Activated T-helper 17 cell treated with anti-CD3 and anti-CD28 coated beads, Interleukin-2, amount 50 U/mL, for 72 hours (primary cell): ENCODE data around the gene RAP1GDS1. TPM values are rescaled to one million over a fixed set of nuclear protein-coding genes. Genes with fewer than 3 reads are reported as not detected.
"Not testable (repeated sequence)": the region's sequence is repeated elsewhere in the genome, so short reads cannot be mapped to it uniquely, and the experiment has no call there.

Experiments
- ATAC-seq: fragments of 150-1000 bp; cut with Tn5 transposase; replicated peaks from 2 replicates; pipeline ENCODE4 v1.10.0; 2021; ENCODE audit warnings: mild to moderate bottlenecking, moderate library complexity
- H3K27ac Mint-ChIP-seq: one replicate; pipeline ENCODE4 v1.8.0; 2022; ENCODE audit warnings: mixed read lengths
- H3K27me3 Mint-ChIP-seq: one replicate; pipeline ENCODE4 v1.8.0; 2022; ENCODE audit warnings: mixed read lengths
- H3K36me3 Mint-ChIP-seq: one replicate; pipeline ENCODE4 v1.8.0; 2022; ENCODE audit warnings: low read depth, mild to moderate bottlenecking, mixed read lengths
- H3K4me1 Mint-ChIP-seq: one replicate; pipeline ENCODE4 v1.8.0; 2022; ENCODE audit warnings: mixed read lengths
- H3K4me3 Mint-ChIP-seq: one replicate; pipeline ENCODE4 v1.8.0; 2022; ENCODE audit warnings: mild to moderate bottlenecking, mixed read lengths
- H3K9me3 Mint-ChIP-seq: one replicate; pipeline ENCODE4 v1.8.0; 2022; ENCODE audit warnings: mixed read lengths
- total RNA-seq, 2 donors: library from RNA; stranded (reverse); gene quantifications; one replicate each; pipeline ENCODE4 v1.2.3, GENCODE V29; 2022

Gene RAP1GDS1
- total RNA-seq, 2 donors from 2014 or later = 29.8 to 66.1 TPM

- not testable (repeated sequence) for H3K4me3 Mint-ChIP-seq, H3K4me1 Mint-ChIP-seq, H3K9me3 Mint-ChIP-seq, H3K36me3 Mint-ChIP-seq, ATAC-seq, H3K27me3 Mint-ChIP-seq
- H3K27ac Mint-ChIP-seq = peak overlapping the region; percentile 15
These were observed 200.1 kb downstream of the RAP1GDS1 start for GRCh38 chr4:98461121-98461865.

- no peak overlapping the region for H3K27ac Mint-ChIP-seq
- no peaks in the 10 kb centered on the region for H3K4me1 Mint-ChIP-seq
- H3K9me3 Mint-ChIP-seq = no peaks in the 10 kb centered on the region
- H3K4me3 Mint-ChIP-seq = no peak overlapping the region
- H3K36me3 Mint-ChIP-seq = no peaks in the 10 kb centered on the region
- ATAC-seq = no peak
- no peaks in the 10 kb centered on the region for H3K27me3 Mint-ChIP-seq
These were observed 201.3 kb downstream of the RAP1GDS1 start for GRCh38 chr4:98462487-98462886.

- peak; percentile 23 for ATAC-seq
- Mint-ChIP-seq H3K36me3 (peaks cover 13% of the 10 kb centered on the region), H3K4me3 (peak overlapping the region; percentile 53), H3K27ac (no peak overlapping the region), H3K9me3 (no peaks in the 10 kb centered on the region), H3K4me1 (peaks cover 14% of the 10 kb centered on the region), H3K27me3 (no peaks in the 10 kb centered on the region)
These were observed 205.8 kb downstream of the RAP1GDS1 start for GRCh38 chr4:98466868-98467599.

GRCh38 chr4:98467627-98468072, 206.5 kb downstream of the RAP1GDS1 start:
- H3K27me3 Mint-ChIP-seq = no peaks in the 10 kb centered on the region
- ATAC-seq = peak; percentile 93
- H3K36me3 Mint-ChIP-seq = peaks cover 19% of the 10 kb centered on the region
- H3K9me3 Mint-ChIP-seq = no peaks in the 10 kb centered on the region
- peaks cover 14% of the 10 kb centered on the region for H3K4me1 Mint-ChIP-seq
- peak overlapping the region; percentile 53 for H3K4me3 Mint-ChIP-seq
- no peak overlapping the region for H3K27ac Mint-ChIP-seq

- no peaks in the 10 kb centered on the region for H3K9me3 Mint-ChIP-seq
- no peak overlapping the region for H3K27ac Mint-ChIP-seq
- peaks cover 19% of the 10 kb centered on the region for H3K4me1 Mint-ChIP-seq
- ATAC-seq = no peak
- H3K4me3 Mint-ChIP-seq = no peak overlapping the region
- no peaks in the 10 kb centered on the region for H3K27me3 Mint-ChIP-seq
- peaks cover 29% of the 10 kb centered on the region for H3K36me3 Mint-ChIP-seq
These were observed 207.5 kb downstream of the RAP1GDS1 start for GRCh38 chr4:98468709-98469108.

- Mint-ChIP-seq H3K9me3 (no peaks in the 10 kb centered on the region), H3K27ac (no peak overlapping the region), H3K4me3 (no peak overlapping the region), H3K36me3 (peaks cover 40% of the 10 kb centered on the region), H3K4me1 (peaks cover 19% of the 10 kb centered on the region), H3K27me3 (no peaks in the 10 kb centered on the region)
- no peak for ATAC-seq
These were observed 208.6 kb downstream of the RAP1GDS1 start for GRCh38 chr4:98469771-98470170.

- Mint-ChIP-seq H3K9me3 (no peaks in the 10 kb centered on the region), H3K36me3 (peaks cover 46% of the 10 kb centered on the region), H3K4me1 (peaks cover 23% of the 10 kb centered on the region), H3K27ac (no peak overlapping the region), H3K4me3 (no peak overlapping the region), H3K27me3 (no peaks in the 10 kb centered on the region)
- ATAC-seq = no peak
These were observed 209.2 kb downstream of the RAP1GDS1 start for GRCh38 chr4:98470366-98470765.

- Mint-ChIP-seq H3K9me3 (no peaks in the 10 kb centered on the region), H3K27me3 (no peaks in the 10 kb centered on the region), H3K27ac (no peak overlapping the region), H3K4me1 (peaks cover 24% of the 10 kb centered on the region), H3K36me3 (peaks cover 51% of the 10 kb centered on the region), H3K4me3 (no peak overlapping the region)
- no peak for ATAC-seq
These were observed 209.6 kb downstream of the RAP1GDS1 start for GRCh38 chr4:98470831-98471230.

GRCh38 chr4:98473046-98473445, 211.9 kb downstream of the RAP1GDS1 start:
- H3K27ac Mint-ChIP-seq = no peak overlapping the region
- peak; percentile 42 for ATAC-seq
- no peaks in the 10 kb centered on the region for H3K27me3 Mint-ChIP-seq
- H3K4me3 Mint-ChIP-seq = no peak overlapping the region
- H3K36me3 Mint-ChIP-seq = peaks cover 69% of the 10 kb centered on the region
- no peaks in the 10 kb centered on the region for H3K9me3 Mint-ChIP-seq
- H3K4me1 Mint-ChIP-seq = peaks cover 24% of the 10 kb centered on the region

GRCh38 chr4:98474408-98474844, 213.2 kb downstream of the RAP1GDS1 start:
- peaks cover 20% of the 10 kb centered on the region for H3K4me1 Mint-ChIP-seq
- peak overlapping the region; percentile 18 for H3K4me3 Mint-ChIP-seq
- peaks cover 83% of the 10 kb centered on the region for H3K36me3 Mint-ChIP-seq
- H3K9me3 Mint-ChIP-seq = no peaks in the 10 kb centered on the region
- peak; percentile 82 for ATAC-seq
- peak overlapping the region; percentile 67 for H3K27ac Mint-ChIP-seq
- H3K27me3 Mint-ChIP-seq = no peaks in the 10 kb centered on the region

GRCh38 chr4:98476891-98477290, 215.7 kb downstream of the RAP1GDS1 start:
- Mint-ChIP-seq H3K4me3 (no peak overlapping the region), H3K27ac (no peak overlapping the region), H3K4me1 (peaks cover 29% of the 10 kb centered on the region), H3K27me3 (no peaks in the 10 kb centered on the region), H3K36me3 (peaks cover 81% of the 10 kb centered on the region), H3K9me3 (no peaks in the 10 kb centered on the region)
- ATAC-seq = no peak

- peaks cover 49% of the 10 kb centered on the region for H3K4me1 Mint-ChIP-seq
- not testable (repeated sequence) for H3K9me3 Mint-ChIP-seq, H3K27me3 Mint-ChIP-seq, ATAC-seq
- H3K4me3 Mint-ChIP-seq = peak overlapping the region; percentile 17
- H3K36me3 Mint-ChIP-seq = peaks cover 73% of the 10 kb centered on the region
- H3K27ac Mint-ChIP-seq = peak overlapping the region; percentile 40
These were observed 218.4 kb downstream of the RAP1GDS1 start for GRCh38 chr4:98479590-98479989.

- Mint-ChIP-seq H3K9me3 (no peaks in the 10 kb centered on the region), H3K27me3 (no peaks in the 10 kb centered on the region), H3K4me3 (no peak overlapping the region), H3K36me3 (peaks cover 71% of the 10 kb centered on the region), H3K27ac (peak overlapping the region; percentile 37), H3K4me1 (peaks cover 51% of the 10 kb centered on the region)
- ATAC-seq = no peak
These were observed 219.4 kb downstream of the RAP1GDS1 start for GRCh38 chr4:98480535-98480934.

- Mint-ChIP-seq H3K4me3 (peak overlapping the region; percentile 79), H3K36me3 (peaks cover 68% of the 10 kb centered on the region), H3K27ac (peak overlapping the region; percentile 99), H3K9me3 (no peaks in the 10 kb centered on the region), H3K27me3 (no peaks in the 10 kb centered on the region), H3K4me1 (peaks cover 56% of the 10 kb centered on the region)
- ATAC-seq = no peak
These were observed 220.0 kb downstream of the RAP1GDS1 start for GRCh38 chr4:98481167-98481566.

GRCh38 chr4:98482503-98482846, 221.3 kb downstream of the RAP1GDS1 start:
- Mint-ChIP-seq H3K9me3 (no peaks in the 10 kb centered on the region), H3K27me3 (no peaks in the 10 kb centered on the region), H3K4me1 (peaks cover 65% of the 10 kb centered on the region), H3K27ac (peak overlapping the region; percentile 99), H3K36me3 (peaks cover 56% of the 10 kb centered on the region), H3K4me3 (peak overlapping the region; percentile 79)
- no peak for ATAC-seq
